Caco-2 (cell line): ENCODE measurements around the gene ADCY10. TPM values are rescaled to one million over a fixed set of nuclear protein-coding genes. Genes with fewer than 3 reads are reported as not detected.
A peak's percentile ranks its signal among the peaks of the same experiment; 100 is the strongest.

ENCODE experiments used
- BruUV-seq: library from RNA; stranded (reverse); fragments of 400-500 nt; replicated peaks from 2 replicates; lab custom pipeline; 2021; lab: Mats Ljungman, UMichigan
- CTCF ChIA-PET: fragments of 300-600 bp; sonication (Branson Sonifier 250); formaldehyde crosslinking; loops from one replicate; lab custom pipeline; 2022; ENCODE audit warnings: antibody characterized with exemption; lab: Charles Lee
- POLR2A ChIA-PET: fragments of 300-600 bp; sonication (Branson Sonifier 250); formaldehyde crosslinking; loops from one replicate; lab custom pipeline; 2022; ENCODE audit warnings: antibody characterized with exemption; lab: Charles Lee
- DNase-seq, 2 experiments: peaks; one replicate each; pipeline versions ENCODE4 v3.0.0 to v3.0.0-alpha.2; 2020 to 2022
- H3K27me3 ChIP-seq: replicated peaks from 2 replicates; pipeline ENCODE4 v1.6.0; 2011; ENCODE audit warnings: low read length; ENCODE audit not compliant: control insufficient read depth, insufficient read depth
- H3K36me3 ChIP-seq: 2 replicates; pipeline ENCODE4 v1.5.1; 2011; ENCODE audit warnings: low read length; ENCODE audit not compliant: control insufficient read depth, insufficient read depth
- H3K4me1 ChIP-seq: fragments of 250-450 bp; sonication (Bioruptor Pico); 2 replicates; pipeline ENCODE4 v1.5.1; 2020; ENCODE audit warnings: mild to moderate bottlenecking
- H3K4me3 ChIP-seq: 2 replicates; pipeline ENCODE4 v1.5.1; 2011; ENCODE audit warnings: low read depth, mild to moderate bottlenecking, control low read depth, low read length
- H3K9me3 ChIP-seq: fragments of 250-450 bp; sonication (Bioruptor Pico); 2 replicates; pipeline ENCODE4 v1.5.1; 2020; ENCODE audit warnings: mild to moderate bottlenecking, moderate library complexity
- H3K27ac Mint-ChIP-seq: one replicate; pipeline ENCODE4 v1.8.0; 2022; ENCODE audit warnings: mixed read lengths; ENCODE audit not compliant: unreplicated experiment
- H3K27me3 Mint-ChIP-seq: one replicate; pipeline ENCODE4 v1.8.0; 2022; ENCODE audit warnings: mixed read lengths; ENCODE audit not compliant: insufficient read depth, unreplicated experiment
- H3K36me3 Mint-ChIP-seq: one replicate; pipeline ENCODE4 v1.8.0; 2022; ENCODE audit warnings: mild to moderate bottlenecking, mixed read lengths; ENCODE audit not compliant: insufficient read depth, unreplicated experiment
- H3K4me1 Mint-ChIP-seq: one replicate; pipeline ENCODE4 v1.8.0; 2022; ENCODE audit warnings: low read depth, mixed read lengths; ENCODE audit not compliant: unreplicated experiment
- H3K4me3 Mint-ChIP-seq: one replicate; pipeline ENCODE4 v1.8.0; 2022; ENCODE audit warnings: mild to moderate bottlenecking, moderate library complexity, mixed read lengths; ENCODE audit not compliant: unreplicated experiment
- H3K9me3 Mint-ChIP-seq: one replicate; pipeline ENCODE4 v1.8.0; 2022; ENCODE audit warnings: mixed read lengths; ENCODE audit not compliant: unreplicated experiment
- CTCF ChIP-seq, 2 experiments: fragments of 200-600 bp in 1 of 2; IDR thresholded peaks; 1 replicate in 1 of 2; 2 replicates in 1 of 2; pipeline versions ENCODE4 v1.5.1 to v1.8.0; 2011 to 2022; ENCODE audit warnings: antibody characterized with exemption in 1 of 2, control low read depth in 1 of 2, inconsistent platforms in 1 of 2, low read depth in 1 of 2, low read length in 1 of 2, mild to moderate bottlenecking in 1 of 2, moderate library complexity in 1 of 2; ENCODE audit not compliant: insufficient read depth in 1 of 2, severe bottlenecking in 1 of 2, unreplicated experiment in 1 of 2
- intact Hi-C: fragments of 100-400 bp; cut with micrococcal nuclease; formaldehyde crosslinking; loops from one replicate; pipeline ENCODE4 v1.10.0; 2022; ENCODE audit not compliant: unreplicated experiment
- total RNA-seq: library from RNA; stranded (reverse); gene quantifications from 2 replicates; pipeline ENCODE4 v1.2.3, GENCODE V29; 2022

ADCY10 gene
- total RNA-seq, 1 experiment from 2014 or later = 1.7 TPM

- Mint-ChIP-seq H3K27me3 (no peaks in the 10 kb centered on the region), H3K4me3 (no peak overlapping the region), H3K36me3 (no peaks in the 10 kb centered on the region), H3K4me1 (peaks cover 33% of the 10 kb centered on the region), H3K27ac (no peak overlapping the region), H3K9me3 (no peaks in the 10 kb centered on the region)
- no peak for DNase-seq
- no TSS peak for BruUV-seq
- Histone ChIP-seq H3K4me1 (peaks cover 23% of the 10 kb centered on the region), H3K27me3 (no peaks in the 10 kb centered on the region), H3K4me3 (no peak overlapping the region), H3K9me3 (no peaks in the 10 kb centered on the region), H3K36me3 (no peaks in the 10 kb centered on the region)
- intact Hi-C loops = no loop called here
- TF ChIP-seq CTCF (IDR thresholded peaks at IDR 0.05; ENCODE audit: insufficient read depth in 1 of 2, low read depth in 1 of 2, low read length in 1 of 2, severe bottlenecking in 1 of 2, unreplicated experiment in 1 of 2) = no peak
- ChIA-PET CTCF (no interaction called here), POLR2A (no interaction called here)
Measured at GRCh38 chr1:167825419-167826079, 88.4 kb downstream of the ADCY10 start.

GRCh38 chr1:167824163-167824794 is 89.7 kb downstream of the ADCY10 start:
- Mint-ChIP-seq H3K27ac (no peak overlapping the region), H3K4me3 (no peak overlapping the region), H3K27me3 (no peaks in the 10 kb centered on the region), H3K4me1 (peaks cover 25% of the 10 kb centered on the region), H3K9me3 (no peaks in the 10 kb centered on the region), H3K36me3 (no peaks in the 10 kb centered on the region)
- POLR2A ChIA-PET = no interaction called here
- intact Hi-C loops = loop anchor here (5.0 kb wide), 1 partner anchor 103 kb away; no protein-coding TSS in a partner anchor
- Histone ChIP-seq H3K4me3 (no peak overlapping the region), H3K27me3 (no peaks in the 10 kb centered on the region), H3K4me1 (peaks cover 17% of the 10 kb centered on the region), H3K9me3 (no peaks in the 10 kb centered on the region), H3K36me3 (no peaks in the 10 kb centered on the region)
- CTCF ChIA-PET = no interaction called here
- BruUV-seq = no TSS peak
- no peak for DNase-seq
- TF ChIP-seq CTCF (IDR thresholded peaks at IDR 0.05; ENCODE audit: insufficient read depth in 1 of 2, low read depth in 1 of 2, low read length in 1 of 2, severe bottlenecking in 1 of 2, unreplicated experiment in 1 of 2) = no peak

- no peaks in the 10 kb centered on the region for H3K27me3 Mint-ChIP-seq
- DNase-seq = no peak
- no peaks in the 10 kb centered on the region for H3K9me3 Mint-ChIP-seq
- H3K36me3 ChIP-seq = no peaks in the 10 kb centered on the region
- H3K27me3 ChIP-seq = no peaks in the 10 kb centered on the region
- peaks cover 25% of the 10 kb centered on the region for H3K4me1 Mint-ChIP-seq
- H3K36me3 Mint-ChIP-seq = no peaks in the 10 kb centered on the region
- ChIA-PET CTCF (no interaction called here), POLR2A (interaction anchor here (0.5 kb wide), 1 partner anchor 106 kb away, joined by 4 read pairs; no protein-coding TSS in a partner anchor)
- no peak overlapping the region for H3K4me3 Mint-ChIP-seq
- no TSS peak for BruUV-seq
- H3K9me3 ChIP-seq = no peaks in the 10 kb centered on the region
- TF ChIP-seq CTCF (IDR thresholded peaks at IDR 0.05; ENCODE audit: insufficient read depth in 1 of 2, low read depth in 1 of 2, low read length in 1 of 2, severe bottlenecking in 1 of 2, unreplicated experiment in 1 of 2) = no peak
- H3K27ac Mint-ChIP-seq = peak overlapping the region; percentile 65
- intact Hi-C loops = loop anchor here (5.0 kb wide), 1 partner anchor 105 kb away; no protein-coding TSS in a partner anchor
- H3K4me1 ChIP-seq = peaks cover 22% of the 10 kb centered on the region
- no peak overlapping the region for H3K4me3 ChIP-seq
Measured at GRCh38 chr1:167821969-167822685, 91.8 kb downstream of the ADCY10 start.
